GM19395 (cell line): ENCODE results near the gene LIPT1.
"Not testable (repeated sequence)": the region's sequence is repeated elsewhere in the genome, so short reads cannot be mapped to it uniquely, and the experiment has no call there.

Experiments used
- ATAC-seq: cut with Tn5 transposase; IDR thresholded peaks from one replicate; pipeline ENCODE4 v1.9.1; 2021; ENCODE audit warnings: mild to moderate bottlenecking, moderate library complexity; ENCODE audit not compliant: unreplicated experiment

LIPT1 gene

DNA sequence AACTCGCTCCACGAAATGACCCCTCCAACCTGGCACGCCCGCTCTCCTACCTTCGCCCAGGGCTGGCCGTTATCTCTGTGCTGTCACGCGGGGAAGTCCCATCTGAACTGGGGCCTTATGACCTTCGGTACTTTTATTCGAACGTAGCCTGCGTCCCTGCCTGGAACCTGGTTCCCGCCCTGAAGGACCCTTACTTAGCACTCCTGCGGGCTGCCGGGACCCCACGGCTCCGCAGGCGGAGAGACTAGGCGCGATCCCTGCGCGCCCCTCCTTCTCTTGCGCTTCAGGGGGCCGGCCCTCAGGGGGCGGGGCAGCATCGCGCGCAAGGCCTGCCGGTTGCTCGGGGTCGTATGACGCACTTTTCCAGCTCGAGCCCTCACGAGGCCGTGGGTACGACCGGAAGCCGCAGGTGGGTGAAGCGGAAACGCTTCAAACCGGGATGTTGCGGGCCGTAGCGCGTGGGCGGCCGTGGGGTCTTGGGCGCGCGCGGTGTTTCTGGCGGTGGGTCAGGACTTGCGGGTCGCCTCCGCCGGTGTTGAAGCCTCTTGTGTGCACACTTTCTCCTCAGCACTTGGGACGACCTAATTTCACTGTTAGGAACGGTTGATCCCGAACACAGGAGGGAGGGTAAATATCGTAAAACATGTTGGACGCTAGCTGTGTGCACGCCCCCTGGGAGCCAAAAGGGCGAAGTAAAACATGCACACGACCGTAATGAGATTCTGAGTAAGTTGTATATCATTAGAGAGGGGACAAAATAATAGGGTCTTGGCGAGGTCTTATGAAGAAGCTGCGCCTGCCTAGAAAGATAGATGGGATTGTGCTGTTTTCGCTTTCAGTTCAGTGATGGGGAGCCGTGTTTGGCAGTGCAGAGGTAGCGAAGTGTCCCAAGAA lies at the start of gene LIPT1, which contains the start of gene TSGA10:
LIPT1 (plus strand) TSS at position 325 of the 894 bp plus-strand sequence. CDS start 6,991 bp downstream, outside the sequence.
TSGA10 (minus strand) TSS at position 300 of the 894 bp plus-strand sequence. CDS start 45,503 bp downstream, outside the sequence.
- ATAC-seq, result peak; percentile 96

DNA sequence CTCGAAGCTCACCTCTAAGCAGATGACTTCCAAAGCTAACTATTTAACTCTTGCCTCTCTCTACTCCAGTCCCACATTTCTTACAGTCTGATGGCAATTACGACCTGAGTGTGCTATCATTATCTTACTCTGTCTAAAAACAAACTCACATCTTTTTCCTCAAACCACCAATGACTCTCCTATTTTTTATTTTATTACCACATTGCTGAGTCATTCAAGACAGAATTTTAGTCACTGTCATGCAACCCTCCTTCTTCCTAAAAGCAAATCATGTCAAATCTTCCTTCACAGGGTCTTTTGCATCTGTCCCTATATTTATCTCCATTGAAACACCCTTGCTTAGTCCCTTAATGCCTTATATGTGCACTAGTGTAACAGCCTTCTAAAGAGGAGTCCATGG lies 47.9 kb upstream of the LIPT1 start:
- no peak for ATAC-seq

DNA sequence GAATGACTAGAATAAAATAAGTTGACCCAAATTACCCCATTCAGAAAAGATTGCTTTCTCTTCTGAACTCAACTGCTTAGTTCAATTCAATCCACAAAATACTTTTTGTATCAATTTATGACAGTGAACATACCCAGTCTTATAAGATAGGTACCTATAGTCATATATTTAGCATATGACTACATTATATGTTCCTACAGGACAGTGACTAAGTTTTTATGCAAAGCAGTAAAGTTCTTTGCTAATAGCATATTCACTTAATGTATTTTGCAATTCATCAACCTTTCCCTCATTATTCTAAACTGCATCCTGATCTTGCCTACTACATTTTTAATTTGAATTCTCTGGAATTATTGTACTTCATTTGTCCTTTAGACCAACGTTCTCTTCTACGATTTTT lies 43.5 kb upstream of the LIPT1 start:
- ATAC-seq, result no peak

GRCh38 chr2:99111945-99112344 lies 42.8 kb upstream of the LIPT1 start:
- no peak for ATAC-seq

GRCh38 chr2:99112617-99113016 lies 42.1 kb upstream of the LIPT1 start:
- ATAC-seq, result no peak

GRCh38 chr2:99127981-99128380 lies 26.8 kb upstream of the LIPT1 start:
- no peak for ATAC-seq

DNA sequence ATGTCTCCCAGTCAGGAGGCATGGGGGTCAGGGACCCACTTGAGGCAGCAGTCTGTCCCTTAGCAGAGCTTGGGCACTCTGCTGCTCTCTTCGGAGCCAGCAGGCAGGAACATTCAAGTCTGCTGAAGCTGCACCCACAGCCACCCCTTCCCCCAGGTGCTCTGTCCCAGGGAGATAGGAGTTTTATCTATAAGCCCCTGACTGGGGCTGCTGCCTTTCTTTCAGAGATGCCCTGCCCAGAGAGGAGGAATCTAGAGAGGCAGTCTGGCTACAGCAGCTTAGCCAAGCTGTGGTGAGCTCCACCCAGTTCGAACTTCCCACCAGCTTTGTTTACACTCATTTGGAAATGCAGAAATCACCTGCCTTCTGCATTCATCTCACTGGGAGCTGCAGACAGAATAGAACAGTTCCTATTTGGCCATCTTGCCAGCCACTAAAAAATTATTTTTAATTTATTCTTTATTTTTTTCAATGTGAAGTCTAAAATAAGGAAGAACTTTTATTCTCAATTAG lies 19.7 kb upstream of the LIPT1 start:
- not testable (repeated sequence) for ATAC-seq

DNA sequence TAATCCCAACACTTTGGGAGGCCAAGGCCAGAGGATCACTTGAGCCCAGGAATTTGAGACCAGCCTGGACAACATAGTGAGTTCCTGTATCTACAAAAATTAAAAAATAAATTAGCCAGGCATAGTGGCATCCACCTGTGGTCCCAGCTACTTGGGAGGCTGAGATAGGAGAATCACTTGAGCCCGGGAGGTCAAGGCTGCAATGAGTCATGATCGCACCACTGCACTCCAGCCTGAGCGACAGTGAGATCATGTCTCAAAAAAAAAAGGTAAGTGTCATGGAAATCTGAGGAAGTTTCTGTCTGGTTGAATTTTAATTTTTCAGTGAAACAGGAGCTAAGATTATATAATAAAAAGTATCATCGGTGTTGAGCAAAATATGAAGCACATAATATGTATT lies 15.8 kb upstream of the LIPT1 start:
- ATAC-seq, result no peak

DNA sequence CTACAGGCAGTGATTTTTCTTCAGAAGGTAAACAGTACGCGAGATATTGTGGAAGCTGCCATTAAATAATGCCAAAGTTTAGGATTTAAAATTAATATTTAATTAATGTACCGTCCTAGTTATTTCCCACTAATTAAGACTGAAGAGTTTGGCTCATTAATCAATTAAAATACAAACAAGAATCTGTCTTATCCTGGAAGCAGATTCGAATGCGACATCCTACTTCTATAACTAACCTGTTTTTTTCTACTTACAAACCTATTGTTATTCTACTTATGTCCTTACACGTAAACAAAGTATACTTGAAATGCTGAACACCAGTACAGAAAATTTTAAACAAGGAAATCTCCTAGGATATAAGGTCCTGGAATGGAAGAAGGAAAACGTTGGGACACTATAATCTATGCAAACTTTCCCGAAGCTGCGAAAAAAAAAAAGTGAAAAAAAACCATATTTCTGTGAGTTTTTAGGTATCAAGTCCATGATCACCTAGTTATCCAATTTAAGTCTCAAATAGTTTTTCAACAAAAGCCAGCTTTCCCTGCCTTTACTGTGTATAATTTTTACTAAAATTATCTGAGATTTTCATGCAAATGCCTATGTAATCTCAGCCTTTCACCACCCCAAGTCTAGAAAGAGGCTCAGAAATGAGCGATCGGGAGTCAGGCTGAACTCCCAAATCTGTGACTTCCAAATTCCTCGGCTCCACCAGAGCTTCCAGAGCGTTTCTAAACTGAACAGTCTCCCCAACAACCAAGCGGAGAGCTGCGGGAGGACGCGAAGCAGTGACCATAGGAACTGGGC lies 14.5 kb upstream of the LIPT1 start:
- ATAC-seq, result no peak

DNA sequence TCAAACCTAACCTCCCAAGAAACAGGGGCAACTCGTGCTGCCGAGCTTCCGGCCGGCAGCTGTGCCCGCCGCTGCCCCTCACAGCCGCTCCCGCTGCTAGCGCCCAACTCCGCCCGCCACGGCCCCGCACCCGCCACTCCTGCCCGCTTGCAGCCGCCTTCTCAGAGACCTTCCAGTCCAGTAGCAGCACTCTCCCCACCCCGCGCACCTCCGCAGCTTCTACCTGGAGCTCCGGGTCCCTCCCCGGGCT lies 14.0 kb upstream of the LIPT1 start:
- peak; percentile 45 for ATAC-seq

DNA sequence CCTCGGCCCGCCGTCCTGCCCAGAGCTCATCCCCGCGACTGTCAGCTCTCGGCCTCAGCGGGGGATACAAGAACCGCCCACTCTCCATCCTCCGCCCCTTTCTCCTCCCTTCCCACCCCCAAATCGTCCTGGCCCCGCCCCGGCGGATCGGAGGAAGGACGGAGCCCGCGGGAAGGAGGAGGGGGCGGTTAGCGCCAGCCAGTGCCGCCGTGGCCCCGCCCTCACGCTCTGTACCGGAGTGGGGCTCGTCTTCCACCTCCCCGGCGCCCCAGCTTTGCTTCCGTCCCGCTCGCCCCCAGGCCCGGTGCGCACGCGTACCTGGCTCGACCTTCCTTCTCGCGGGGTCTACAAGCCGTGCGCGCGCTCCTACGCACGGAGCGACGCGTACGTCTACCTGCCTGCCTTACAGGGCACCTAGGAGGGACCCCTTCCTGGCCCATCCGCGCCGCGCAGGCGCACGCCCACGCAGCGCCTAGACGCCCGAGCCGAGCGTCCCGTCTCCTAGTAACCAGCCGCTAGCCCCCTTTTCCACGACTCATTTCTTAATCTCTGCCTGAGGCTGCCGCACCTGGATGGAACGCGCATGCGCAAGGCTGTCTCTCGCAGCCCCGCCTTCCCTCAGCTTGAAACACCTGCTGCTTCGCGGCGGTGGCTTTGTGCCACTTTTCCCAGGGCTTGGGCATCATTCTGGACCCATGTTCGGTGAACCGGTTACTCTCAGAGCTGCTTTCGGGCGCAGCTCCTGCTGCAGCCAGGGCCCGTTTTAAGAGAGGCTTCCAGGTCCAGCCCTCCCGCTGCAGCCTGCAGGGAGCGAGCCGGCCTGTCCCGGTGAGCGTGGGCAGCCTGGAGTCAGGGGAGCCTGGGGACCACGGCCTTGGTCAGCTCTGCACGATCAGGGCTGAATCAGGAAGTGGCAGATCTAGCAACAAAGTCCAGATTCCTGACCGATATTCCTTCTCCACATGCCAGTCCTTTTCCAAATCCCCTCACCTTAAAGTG lies 13.4 kb upstream of the LIPT1 start, which contains the start of gene C2orf15:
C2orf15 (plus strand) TSS at position 598 of the 999 bp plus-strand sequence. CDS start 8,852 bp downstream, outside the sequence.
- ATAC-seq, result peak; percentile 86

- ATAC-seq, result no peak
These were observed 4.1 kb upstream of the LIPT1 start for GRCh38 chr2:99150706-99151105.

GRCh38 chr2:99152199-99152895 lies 2.4 kb upstream of the LIPT1 start:
- ATAC-seq, result no peak

GRCh38 chr2:99153921-99154604 lies 704 bp upstream of the LIPT1 start:
- no peak for ATAC-seq

DNA sequence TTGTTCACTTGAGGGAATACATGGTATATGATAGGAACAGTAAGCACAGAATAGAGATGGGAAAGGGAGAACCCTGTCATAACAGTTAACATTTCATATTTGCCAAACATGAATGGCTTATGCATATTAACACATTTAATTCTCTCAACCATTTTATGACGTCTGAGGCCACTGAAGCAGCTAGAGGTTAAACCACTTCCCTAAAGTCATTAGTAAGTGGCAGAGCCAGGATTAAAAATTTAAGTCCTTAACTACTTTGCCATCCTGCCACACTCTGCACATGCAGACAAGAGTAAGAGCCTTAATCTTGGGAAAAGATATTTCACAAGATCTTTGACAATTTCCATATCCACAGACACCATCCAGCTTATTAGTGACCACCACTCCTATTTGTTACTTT lies 2.1 kb downstream of the LIPT1 start:
- ATAC-seq, result no peak

- ATAC-seq, result no peak
These were observed 3.8 kb downstream of the LIPT1 start for GRCh38 chr2:99158599-99158998.

DNA sequence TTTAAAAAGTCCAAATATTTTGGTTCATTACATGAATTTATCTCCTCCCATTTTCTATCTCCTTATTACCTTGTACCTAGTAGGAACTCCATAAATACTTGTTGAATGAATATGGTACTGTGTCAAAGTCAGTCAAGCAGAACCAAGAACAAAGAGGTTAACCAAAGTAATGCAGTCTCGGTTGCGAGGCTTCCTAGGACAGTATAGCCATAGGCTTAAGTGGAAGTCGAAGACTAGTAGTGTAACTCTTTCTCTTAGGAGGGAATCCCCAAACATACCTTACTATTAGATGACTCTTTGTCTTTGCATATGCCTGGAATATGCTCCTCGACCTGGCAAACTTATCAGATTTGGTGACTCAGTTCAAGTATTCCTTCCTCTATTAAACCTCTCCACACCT lies 4.8 kb downstream of the LIPT1 start:
- ATAC-seq, result no peak

GRCh38 chr2:99166218-99166617 lies 11.5 kb downstream of the LIPT1 start:
- ATAC-seq, result no peak

- ATAC-seq, result no peak
These were observed 14.8 kb downstream of the LIPT1 start for GRCh38 chr2:99169534-99169933.
